Measurements from ENCODE around the gene MYMK.

The MYMK gene

DNA sequence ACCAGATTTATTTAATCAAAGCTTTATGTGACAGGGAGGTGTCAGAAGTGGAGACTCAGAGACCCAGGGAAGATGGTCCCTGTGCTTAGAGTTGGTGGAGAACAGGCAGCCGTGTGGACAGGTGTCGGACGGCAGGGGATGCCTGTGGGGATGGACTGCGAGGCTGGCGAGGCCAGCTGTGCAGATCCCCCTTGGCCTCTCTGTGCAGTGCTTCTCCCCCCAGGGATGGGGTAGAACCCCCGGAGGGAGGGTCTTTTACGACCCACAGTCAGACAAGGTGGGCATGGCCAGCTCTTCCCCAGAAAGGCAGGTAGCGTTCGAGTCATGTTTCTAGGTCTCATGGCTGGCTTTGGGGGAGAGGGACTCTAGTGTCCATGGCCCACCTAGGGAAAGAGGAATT lies 41.1 kb downstream of the MYMK start:
- Histone ChIP-seq H3K27me3 (ENCODE audit: control insufficient read depth, insufficient read depth, low read length) (peaks cover 14% of the 10 kb centered on the region), H3K4me3 (ENCODE audit: low read length) (no peak overlapping the region), H3K36me3 (ENCODE audit: insufficient read depth, low read length) (no peaks in the 10 kb centered on the region)

DNA sequence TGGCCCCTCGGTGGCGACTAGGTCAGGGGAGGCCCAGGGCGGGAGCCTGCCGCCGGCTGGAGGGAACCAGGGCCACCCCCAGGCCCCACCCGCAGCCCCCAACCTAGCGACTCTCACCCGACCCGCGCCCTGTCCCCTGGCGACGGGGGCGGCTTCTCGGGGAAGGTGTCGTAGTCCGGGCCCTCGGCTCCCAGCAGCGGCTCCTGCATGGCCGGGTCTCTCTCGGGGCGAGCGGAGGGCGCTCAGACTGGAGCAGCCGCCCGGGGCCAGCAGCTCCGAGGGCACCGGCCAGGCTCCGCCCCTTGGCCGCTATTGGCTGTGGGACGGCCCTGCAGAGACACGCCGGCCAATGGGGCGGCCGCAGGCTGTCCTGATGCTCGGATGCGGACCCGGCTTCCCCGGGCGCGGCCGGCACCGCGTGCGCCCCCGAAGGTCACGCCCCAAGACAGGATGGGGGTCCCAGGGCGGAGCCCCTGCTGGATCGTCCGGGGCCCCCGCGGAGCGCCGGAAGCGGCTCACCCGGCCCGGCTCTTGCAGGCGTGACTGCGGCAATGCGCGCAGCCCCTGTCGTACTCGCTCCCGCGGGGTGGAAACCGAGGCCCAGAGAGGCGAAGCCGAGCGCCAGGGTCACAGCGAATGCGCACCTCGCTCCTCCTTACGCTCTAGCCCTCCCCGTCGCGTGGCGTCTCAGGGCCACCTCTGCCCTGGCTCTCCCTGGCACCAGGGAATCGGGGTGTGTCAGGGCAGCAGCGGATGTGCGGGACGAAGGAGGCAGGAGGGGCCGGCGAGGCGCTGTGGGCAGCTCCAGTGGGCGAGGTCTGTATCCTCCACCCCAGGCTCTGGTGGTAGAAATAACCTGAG lies 45.7 kb downstream of the MYMK start, which contains the start of gene SLC2A6:
Gene SLC2A6 (minus strand): TSS at position 249 of the 861 bp plus-strand sequence. CDS start 40 bp downstream, at position 209.
- H3K4me1 ChIP-seq (ENCODE audit: control insufficient read depth, insufficient read depth, low read length), result peaks cover 13% of the 10 kb centered on the region
- H3K4me2 ChIP-seq (ENCODE audit: low read length), result peak within 1 kb of the TSS; percentile 85
- no peaks in the 10 kb centered on the region for H3K9me3 ChIP-seq (replicated peaks; ENCODE audit: low read length)
- peaks cover 14% of the 10 kb centered on the region for H3K27me3 ChIP-seq (ENCODE audit: control insufficient read depth, insufficient read depth, low read length)
- peak within 1 kb of the TSS; percentile 77 for H3K4me3 ChIP-seq (ENCODE audit: low read length)
- H3K9ac ChIP-seq (ENCODE audit: low read depth, low read length), result peak within 1 kb of the TSS; percentile 84
- peaks cover 13% of the 10 kb centered on the region for H3K36me3 ChIP-seq (ENCODE audit: insufficient read depth, low read length)

More for the DNA sequence above, 41.1 kb downstream of the MYMK start:
- Histone ChIP-seq H3K9ac (ENCODE audit: low read depth, low read length) (no peak overlapping the region), H3K9me3 (replicated peaks; ENCODE audit: low read length) (no peaks in the 10 kb centered on the region), H3K4me1 (ENCODE audit: control insufficient read depth, insufficient read depth, low read length) (peaks cover 6% of the 10 kb centered on the region), H3K4me2 (ENCODE audit: low read length) (no peak overlapping the region)

DNA sequence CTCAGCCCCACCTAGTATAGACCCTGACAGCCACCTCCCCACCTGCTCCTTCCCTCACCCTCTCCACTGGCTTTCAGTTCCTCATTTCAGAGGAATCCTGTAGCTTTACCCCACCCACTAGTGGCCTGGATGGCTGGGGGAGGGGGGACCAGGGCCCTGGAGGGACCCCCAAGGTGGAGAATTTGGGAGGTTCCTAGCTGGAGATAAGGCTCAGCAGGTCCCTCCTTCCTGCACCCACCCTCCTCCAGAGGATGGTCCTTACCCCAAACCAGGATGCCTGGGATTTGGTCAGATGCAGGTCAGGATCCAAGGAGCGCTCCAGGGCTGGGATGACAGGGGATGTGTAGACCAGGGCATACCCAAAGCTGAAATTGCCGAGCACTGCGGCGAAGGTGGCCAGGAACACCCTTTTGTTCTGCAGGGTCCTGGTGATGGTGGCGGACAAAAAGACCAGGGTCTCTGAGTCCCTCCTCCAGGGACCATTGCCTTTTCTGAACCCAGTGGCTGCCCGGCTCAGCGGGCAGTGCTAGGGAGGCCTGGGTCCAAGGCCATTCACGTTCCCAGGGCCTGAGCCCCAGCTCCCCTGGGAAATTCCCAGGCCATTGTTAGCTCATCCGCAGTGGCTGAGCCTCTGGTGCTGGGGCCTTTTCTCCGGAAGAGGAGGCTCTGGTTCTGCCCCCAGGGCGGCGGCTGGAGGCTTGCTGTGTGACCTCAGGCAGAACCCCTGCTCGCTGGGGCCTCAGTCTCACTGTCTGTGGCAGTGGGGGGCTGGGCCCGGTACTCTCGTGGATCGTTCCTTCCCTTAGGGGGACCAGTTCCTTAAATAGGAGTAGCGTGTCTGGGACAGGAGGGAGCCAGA lies 46.5 kb downstream of the MYMK start:
- peak overlapping the region; percentile 77 for H3K4me3 ChIP-seq (ENCODE audit: low read length)
- peaks cover 13% of the 10 kb centered on the region for H3K4me1 ChIP-seq (ENCODE audit: control insufficient read depth, insufficient read depth, low read length)
- H3K9ac ChIP-seq (ENCODE audit: low read depth, low read length), result peak overlapping the region; percentile 84
- peaks cover 6% of the 10 kb centered on the region for H3K27me3 ChIP-seq (ENCODE audit: control insufficient read depth, insufficient read depth, low read length)
- H3K9me3 ChIP-seq (replicated peaks; ENCODE audit: low read length), result no peaks in the 10 kb centered on the region
- H3K36me3 ChIP-seq (ENCODE audit: insufficient read depth, low read length), result peaks cover 21% of the 10 kb centered on the region
- peak overlapping the region; percentile 85 for H3K4me2 ChIP-seq (ENCODE audit: low read length)

DNA sequence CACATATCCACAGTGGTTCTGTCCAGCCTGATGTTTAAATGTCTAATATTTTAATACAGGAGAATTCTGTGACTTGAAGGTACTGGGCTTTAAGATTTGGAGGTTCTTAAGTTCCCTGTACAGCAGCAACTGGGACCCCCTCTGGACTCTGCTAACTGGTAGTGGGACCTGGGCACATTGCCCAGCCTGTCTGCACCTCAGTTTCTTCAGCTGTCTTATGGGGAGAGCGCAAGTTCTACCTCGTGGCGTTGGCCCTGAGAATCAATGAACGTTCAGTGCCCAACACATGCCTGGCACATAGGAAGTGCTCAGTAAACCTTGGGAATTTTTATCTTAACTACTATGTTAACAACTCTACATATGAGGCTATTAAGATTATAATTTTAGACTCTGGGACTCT lies 47.3 kb downstream of the MYMK start:
- Histone ChIP-seq H3K27me3 (ENCODE audit: control insufficient read depth, insufficient read depth, low read length) (peaks cover 2% of the 10 kb centered on the region), H3K4me3 (ENCODE audit: low read length) (peak overlapping the region; percentile 77), H3K4me1 (ENCODE audit: control insufficient read depth, insufficient read depth, low read length) (peaks cover 13% of the 10 kb centered on the region), H3K36me3 (ENCODE audit: insufficient read depth, low read length) (peaks cover 27% of the 10 kb centered on the region), H3K9ac (ENCODE audit: low read depth, low read length) (no peak overlapping the region), H3K9me3 (replicated peaks; ENCODE audit: low read length) (no peaks in the 10 kb centered on the region), H3K4me2 (ENCODE audit: low read length) (peak overlapping the region; percentile 85)

DNA sequence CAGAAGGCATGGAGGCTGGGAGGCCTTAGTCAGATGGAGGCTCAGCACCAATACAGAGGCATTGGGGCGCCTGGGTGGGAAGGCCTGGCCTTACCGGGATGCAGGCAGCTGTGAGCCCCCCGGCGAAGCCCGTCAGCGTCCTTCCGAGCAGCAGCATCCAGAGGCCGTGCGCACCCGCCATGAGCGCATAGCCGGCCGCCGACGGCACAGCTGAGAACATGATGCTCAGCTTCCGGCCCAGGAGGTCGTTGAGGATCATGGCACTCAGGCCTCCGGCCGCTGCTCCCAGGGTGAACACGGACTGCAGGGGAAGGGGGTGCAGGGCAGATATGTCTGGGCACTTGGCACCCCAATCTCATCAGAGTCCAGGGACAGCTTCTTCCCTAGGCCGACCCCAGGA lies 47.8 kb downstream of the MYMK start:
- Histone ChIP-seq H3K27me3 (ENCODE audit: control insufficient read depth, insufficient read depth, low read length) (no peaks in the 10 kb centered on the region), H3K9me3 (replicated peaks; ENCODE audit: low read length) (no peaks in the 10 kb centered on the region), H3K9ac (ENCODE audit: low read depth, low read length) (no peak overlapping the region), H3K4me2 (ENCODE audit: low read length) (no peak overlapping the region), H3K36me3 (ENCODE audit: insufficient read depth, low read length) (peaks cover 28% of the 10 kb centered on the region), H3K4me3 (ENCODE audit: low read length) (no peak overlapping the region), H3K4me1 (ENCODE audit: control insufficient read depth, insufficient read depth, low read length) (peaks cover 13% of the 10 kb centered on the region)

DNA sequence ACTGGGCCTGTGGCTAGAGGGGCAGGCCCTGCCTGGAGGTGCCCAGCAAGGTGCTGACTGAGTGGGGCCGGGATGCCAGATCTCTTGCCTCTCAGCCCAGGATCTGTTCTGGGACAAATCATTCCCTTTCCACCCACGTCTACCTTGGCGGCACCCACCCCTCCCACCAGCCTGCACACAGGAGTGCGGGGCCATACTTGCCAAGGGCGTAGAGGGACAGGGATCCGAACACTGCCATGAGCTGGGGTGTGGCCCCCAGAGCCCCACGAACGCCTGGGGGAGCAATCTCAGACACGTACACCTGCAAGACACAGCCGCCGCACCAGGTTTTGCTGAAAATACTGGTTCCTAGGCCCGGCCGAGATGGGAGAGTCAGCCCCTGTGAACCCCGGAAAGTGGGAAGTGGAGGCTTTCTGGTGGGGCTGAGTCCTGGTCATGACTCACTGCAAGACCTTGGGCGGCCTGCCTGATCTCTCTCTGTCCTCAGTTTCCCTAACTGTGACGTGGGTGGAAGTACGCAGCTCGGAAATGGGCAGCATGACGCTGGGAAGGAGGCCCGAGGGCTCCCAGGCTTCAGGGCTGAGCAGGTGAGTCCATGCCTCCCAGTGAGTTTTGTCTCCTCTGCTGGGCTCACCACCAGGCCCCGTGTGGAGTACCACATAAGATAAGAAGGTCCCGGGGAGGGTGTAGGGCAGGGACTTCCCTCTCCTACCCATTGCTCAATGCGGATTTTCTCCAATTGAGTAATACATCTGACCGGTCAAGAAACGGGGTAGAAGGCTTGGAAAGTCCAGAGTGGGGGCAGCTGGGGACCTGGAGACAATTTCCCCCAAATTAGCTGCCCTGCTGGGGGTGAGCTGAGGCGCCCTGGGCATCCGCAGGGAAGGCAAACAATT lies 48.5 kb downstream of the MYMK start:
- Histone ChIP-seq H3K9ac (ENCODE audit: low read depth, low read length) (no peak overlapping the region), H3K36me3 (ENCODE audit: insufficient read depth, low read length) (peaks cover 33% of the 10 kb centered on the region), H3K4me2 (ENCODE audit: low read length) (no peak overlapping the region), H3K27me3 (ENCODE audit: control insufficient read depth, insufficient read depth, low read length) (no peaks in the 10 kb centered on the region), H3K4me1 (ENCODE audit: control insufficient read depth, insufficient read depth, low read length) (peaks cover 13% of the 10 kb centered on the region), H3K9me3 (replicated peaks; ENCODE audit: low read length) (no peaks in the 10 kb centered on the region), H3K4me3 (ENCODE audit: low read length) (no peak overlapping the region)

DNA sequence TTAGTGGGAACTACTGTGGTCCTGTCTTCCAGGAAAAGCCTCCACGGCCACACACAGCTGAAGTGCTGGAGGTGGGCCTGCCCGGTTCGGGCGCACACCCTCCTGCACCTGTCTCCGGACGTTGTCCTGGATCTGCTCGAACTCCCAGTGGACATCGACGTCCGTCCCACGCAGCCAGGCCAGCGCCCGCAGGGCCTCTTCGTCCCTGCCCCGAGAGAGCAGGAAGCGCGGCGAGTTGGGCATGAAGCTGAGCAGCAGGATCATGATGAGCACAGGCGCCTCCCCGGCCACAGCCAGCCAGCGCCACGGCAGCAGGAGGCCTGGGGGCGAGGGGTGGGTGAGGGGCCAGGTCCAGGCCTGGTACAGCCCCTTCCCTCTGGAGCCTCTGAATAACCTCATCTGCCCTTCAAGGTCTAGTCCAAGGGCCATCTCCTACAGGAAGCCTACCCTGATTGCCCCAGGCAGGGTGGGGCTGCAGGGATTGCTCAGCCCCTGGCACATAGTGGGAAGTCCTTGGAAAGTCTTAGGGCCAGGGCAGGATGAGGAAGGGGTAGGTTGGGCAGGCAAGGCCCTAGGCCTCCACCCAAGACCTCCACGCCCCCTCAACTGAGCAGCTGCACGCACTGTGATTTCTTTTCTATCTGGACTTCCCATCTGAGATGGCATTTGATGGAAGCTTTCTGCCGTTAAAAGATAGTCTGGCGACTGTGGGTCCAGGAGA lies 49.3 kb downstream of the MYMK start:
- no peak overlapping the region for H3K9ac ChIP-seq (ENCODE audit: low read depth, low read length)
- H3K36me3 ChIP-seq (ENCODE audit: insufficient read depth, low read length), result peaks cover 33% of the 10 kb centered on the region

DNA sequence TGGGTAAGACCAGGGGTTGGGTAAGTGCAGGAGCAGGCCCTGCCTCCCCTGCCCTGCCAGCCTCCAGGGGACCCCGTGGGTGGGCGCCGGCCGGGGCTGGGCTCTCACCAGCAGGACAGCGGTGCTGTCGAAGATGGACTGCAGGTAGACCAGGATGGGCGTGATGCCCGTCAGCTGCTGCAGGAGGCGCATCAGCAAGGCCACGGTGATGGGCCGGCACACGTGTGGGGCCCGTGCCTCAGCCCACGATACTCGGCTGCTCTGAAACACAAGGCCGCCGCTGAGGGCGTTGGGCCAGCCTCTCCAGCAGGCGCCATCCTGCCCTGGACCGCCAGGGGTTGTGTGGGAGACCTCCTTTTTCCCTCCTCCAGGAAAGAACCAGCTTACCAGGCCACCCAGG lies 49.9 kb downstream of the MYMK start:
- Histone ChIP-seq H3K4me3 (ENCODE audit: low read length) (no peak overlapping the region), H3K9me3 (replicated peaks; ENCODE audit: low read length) (no peaks in the 10 kb centered on the region), H3K4me1 (ENCODE audit: control insufficient read depth, insufficient read depth, low read length) (peaks cover 13% of the 10 kb centered on the region), H3K27me3 (ENCODE audit: control insufficient read depth, insufficient read depth, low read length) (no peaks in the 10 kb centered on the region), H3K4me2 (ENCODE audit: low read length) (no peak overlapping the region), H3K9ac (ENCODE audit: low read depth, low read length) (no peak overlapping the region), H3K36me3 (ENCODE audit: insufficient read depth, low read length) (peaks cover 33% of the 10 kb centered on the region)

More for the DNA sequence above, 49.3 kb downstream of the MYMK start:
- H3K4me2 ChIP-seq (ENCODE audit: low read length), result no peak overlapping the region
- no peaks in the 10 kb centered on the region for H3K27me3 ChIP-seq (ENCODE audit: control insufficient read depth, insufficient read depth, low read length)
- no peaks in the 10 kb centered on the region for H3K9me3 ChIP-seq (replicated peaks; ENCODE audit: low read length)
- peaks cover 13% of the 10 kb centered on the region for H3K4me1 ChIP-seq (ENCODE audit: control insufficient read depth, insufficient read depth, low read length)
- H3K4me3 ChIP-seq (ENCODE audit: low read length), result no peak overlapping the region

DNA sequence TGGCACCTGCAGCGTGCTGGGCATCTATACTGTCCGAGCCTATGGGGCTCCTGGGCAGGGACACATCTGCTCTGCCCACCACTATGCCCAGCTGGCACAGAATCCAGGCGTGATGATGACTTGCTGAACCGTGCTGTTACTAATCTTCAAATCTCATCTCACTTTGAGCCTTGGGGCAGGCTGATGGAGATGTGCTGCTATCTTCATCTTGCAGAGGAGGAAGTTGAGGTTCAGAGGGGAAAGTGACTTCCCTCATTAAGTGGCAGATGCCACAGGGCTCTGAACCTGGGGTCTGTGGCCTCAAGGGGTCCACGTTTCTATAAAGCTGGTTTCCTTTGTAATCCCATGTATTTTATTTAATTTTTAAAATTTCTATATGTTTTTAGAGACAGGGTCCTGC lies 50.5 kb downstream of the MYMK start:
- Histone ChIP-seq H3K9ac (ENCODE audit: low read depth, low read length) (no peak overlapping the region), H3K36me3 (ENCODE audit: insufficient read depth, low read length) (peaks cover 33% of the 10 kb centered on the region), H3K9me3 (replicated peaks; ENCODE audit: low read length) (no peaks in the 10 kb centered on the region), H3K4me1 (ENCODE audit: control insufficient read depth, insufficient read depth, low read length) (peaks cover 7% of the 10 kb centered on the region), H3K4me3 (ENCODE audit: low read length) (no peak overlapping the region), H3K27me3 (ENCODE audit: control insufficient read depth, insufficient read depth, low read length) (no peaks in the 10 kb centered on the region), H3K4me2 (ENCODE audit: low read length) (no peak overlapping the region)

DNA sequence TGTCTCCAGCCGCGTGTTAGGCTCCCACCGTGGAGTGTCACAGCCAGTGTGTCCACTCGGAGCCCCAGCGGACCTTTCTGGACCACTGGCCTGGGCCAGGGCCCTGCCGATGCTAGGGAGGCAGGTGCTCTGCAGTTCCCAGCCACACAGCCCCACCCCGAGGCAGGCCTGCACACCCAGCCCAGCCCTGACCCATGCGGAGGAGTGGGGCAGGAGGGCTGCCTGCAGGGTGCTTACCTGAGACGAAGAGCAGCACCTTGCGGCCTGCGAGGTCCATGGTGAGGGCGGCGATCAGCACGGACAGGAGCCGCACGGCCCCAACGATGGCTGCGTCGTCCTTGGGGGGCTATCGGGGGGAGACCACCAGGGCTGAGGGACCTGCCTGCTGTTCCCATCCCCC lies 51.0 kb downstream of the MYMK start:
- Histone ChIP-seq H3K4me2 (ENCODE audit: low read length) (no peak overlapping the region), H3K27me3 (ENCODE audit: control insufficient read depth, insufficient read depth, low read length) (no peaks in the 10 kb centered on the region), H3K4me1 (ENCODE audit: control insufficient read depth, insufficient read depth, low read length) (peaks cover 7% of the 10 kb centered on the region), H3K36me3 (ENCODE audit: insufficient read depth, low read length) (peaks cover 33% of the 10 kb centered on the region), H3K9ac (ENCODE audit: low read depth, low read length) (no peak overlapping the region), H3K9me3 (replicated peaks; ENCODE audit: low read length) (no peaks in the 10 kb centered on the region), H3K4me3 (ENCODE audit: low read length) (no peak overlapping the region)

Data from skeletal muscle satellite cell (primary cell).